PC-3 (cell line): ENCODE data around the gene CUL2. TPM values are rescaled to one million over a fixed set of nuclear protein-coding genes. Genes with fewer than 3 reads are reported as not detected.

Experiments used
- ATAC-seq: fragments of 200-7000 bp; cut with Tn5 transposase; 2 replicates; pipeline ENCODE4 v1.9.1; 2020; ENCODE audit warnings: mild to moderate bottlenecking, moderate library complexity
- BruUV-seq: library from RNA; stranded (reverse); fragments of 400-500 nt; replicated peaks from 2 replicates; lab custom pipeline; 2021; lab: Mats Ljungman, UMichigan
- CTCF ChIA-PET: fragments of 300-600 bp; sonication (Branson Sonifier 250); formaldehyde crosslinking; loops from one replicate; lab custom pipeline; 2022; ENCODE audit warnings: antibody characterized with exemption; lab: Charles Lee
- POLR2A ChIA-PET: fragments of 300-600 bp; sonication (Branson Sonifier 250); formaldehyde crosslinking; loops from one replicate; lab custom pipeline; 2022; ENCODE audit warnings: antibody characterized with exemption; ENCODE audit not compliant: unreplicated experiment; lab: Charles Lee
- DNase-seq: peaks from one replicate; pipeline ENCODE4 v3.0.0-alpha.2; 2015
- H2AFZ ChIP-seq: fragments of 300-600 bp; sonication (generic); 2 replicates; pipeline ENCODE4 v1.6.0; 2016; ENCODE audit warnings: antibody characterized with exemption, low read length
- H3F3A ChIP-seq: fragments of 300-600 bp; sonication (generic); one replicate; pipeline ENCODE4 v1.6.0; 2017; ENCODE audit warnings: antibody characterized with exemption, low read length, control low read depth, mild to moderate bottlenecking; ENCODE audit not compliant: unreplicated experiment
- H3K27ac ChIP-seq: fragments of 300-600 bp; sonication (generic); 2 replicates; pipeline ENCODE4 v1.5.1; 2016; ENCODE audit warnings: mild to moderate bottlenecking, low read length
- H3K27me3 ChIP-seq: fragments of 300-600 bp; sonication (generic); 2 replicates; pipeline ENCODE4 v1.6.1; 2016; ENCODE audit warnings: low read length, mixed read lengths
- H3K36me3 ChIP-seq: fragments of 300-600 bp; sonication (generic); 2 replicates; pipeline ENCODE4 v1.6.1; 2016; ENCODE audit warnings: low read depth, mixed run types, low read length, mixed read lengths
- H3K4me1 ChIP-seq: fragments of 300-600 bp; sonication (generic); 2 replicates; pipeline ENCODE4 v1.5.1; 2016; ENCODE audit warnings: low read length; ENCODE audit not compliant: insufficient read depth
- H3K4me2 ChIP-seq: fragments of 300-600 bp; sonication (generic); 2 replicates; pipeline ENCODE4 v1.6.0; 2016; ENCODE audit warnings: low read length
- H3K4me3 ChIP-seq: fragments of 300-600 bp; sonication (generic); 2 replicates; pipeline ENCODE4 v1.5.1; 2016; ENCODE audit warnings: mild to moderate bottlenecking, low read length, mixed read lengths
- H3K79me2 ChIP-seq: fragments of 300-600 bp; sonication (generic); 2 replicates; pipeline ENCODE4 v1.6.1; 2017; ENCODE audit warnings: low read length, mixed read lengths
- H3K9ac ChIP-seq: fragments of 300-600 bp; sonication (generic); 2 replicates; pipeline ENCODE4 v1.6.0; 2016; ENCODE audit warnings: mild to moderate bottlenecking, low read length
- H3K9me2 ChIP-seq: fragments of 300-600 bp; sonication (generic); replicated peaks from 2 replicates; pipeline ENCODE4 v1.6.1; 2016; ENCODE audit warnings: mixed run types, low read length, mixed read lengths
- H3K9me3 ChIP-seq: fragments of 300-600 bp; sonication (generic); 2 replicates; pipeline ENCODE4 v1.6.1; 2016; ENCODE audit warnings: low read length, mixed read lengths
- H4K20me1 ChIP-seq: fragments of 300-600 bp; sonication (generic); 2 replicates; pipeline ENCODE4 v1.6.1; 2016; ENCODE audit warnings: low read length, mixed read lengths
- EZH2 ChIP-seq: fragments of 300-600 bp; sonication (generic); IDR thresholded peaks from one replicate; pipeline ENCODE4 v1.6.1; 2017; ENCODE audit warnings: antibody characterized with exemption, mild to moderate bottlenecking, low read length; ENCODE audit not compliant: unreplicated experiment
- EZH2phosphoT487 ChIP-seq: fragments of 300-600 bp; sonication (generic); IDR thresholded peaks from 2 replicates; pipeline ENCODE4 v1.6.1; 2018; ENCODE audit warnings: mild to moderate bottlenecking, antibody characterized with exemption, low read length, borderline replicate concordance
- intact Hi-C: fragments of 100-400 bp; cut with micrococcal nuclease; formaldehyde crosslinking; loops from 2 replicates; pipeline ENCODE4 v1.9.0; 2023
- total RNA-seq: library from RNA; depleted of rRNA; stranded (reverse); fragments of >200 nt; gene quantifications from 2 replicates; pipeline ENCODE4 v1.2.3, GENCODE V29; 2014
- TF ChIP-seq, protein P1 (sequence below): fragments of 300-600 bp; sonication (generic); conservative IDR thresholded peaks from 2 replicates; pipeline ENCODE4 v1.5.1; 2017; ENCODE audit warnings: antibody characterized with exemption, low read depth, mild to moderate bottlenecking, low read length

Gene CUL2
- total RNA-seq, 1 experiment from 2014 or later = 129 TPM

DNA sequence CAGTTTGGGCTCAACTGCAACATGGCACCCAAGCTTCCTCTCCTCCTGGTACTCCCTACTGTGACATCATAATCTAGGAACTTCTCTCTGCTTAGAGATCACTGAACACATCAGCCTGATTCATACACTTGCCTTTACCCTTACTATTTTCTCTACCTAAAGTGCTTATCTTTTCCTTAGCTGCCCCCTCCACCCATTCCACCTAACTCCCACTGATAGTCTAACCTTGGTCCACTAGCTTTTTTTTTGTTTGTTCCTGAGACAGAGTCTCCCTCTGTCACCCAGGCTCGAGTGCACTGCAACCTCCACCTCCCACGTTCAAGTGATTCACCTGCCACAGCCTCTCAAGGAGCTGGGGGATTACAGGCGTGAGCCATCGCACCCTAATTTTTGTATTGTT, 15.9 kb downstream of the CUL2 start:
- TF ChIP-seq EZH2 (no peak), EZH2phosphoT487 (no peak)
- TF ChIP-seq, protein P1, sequence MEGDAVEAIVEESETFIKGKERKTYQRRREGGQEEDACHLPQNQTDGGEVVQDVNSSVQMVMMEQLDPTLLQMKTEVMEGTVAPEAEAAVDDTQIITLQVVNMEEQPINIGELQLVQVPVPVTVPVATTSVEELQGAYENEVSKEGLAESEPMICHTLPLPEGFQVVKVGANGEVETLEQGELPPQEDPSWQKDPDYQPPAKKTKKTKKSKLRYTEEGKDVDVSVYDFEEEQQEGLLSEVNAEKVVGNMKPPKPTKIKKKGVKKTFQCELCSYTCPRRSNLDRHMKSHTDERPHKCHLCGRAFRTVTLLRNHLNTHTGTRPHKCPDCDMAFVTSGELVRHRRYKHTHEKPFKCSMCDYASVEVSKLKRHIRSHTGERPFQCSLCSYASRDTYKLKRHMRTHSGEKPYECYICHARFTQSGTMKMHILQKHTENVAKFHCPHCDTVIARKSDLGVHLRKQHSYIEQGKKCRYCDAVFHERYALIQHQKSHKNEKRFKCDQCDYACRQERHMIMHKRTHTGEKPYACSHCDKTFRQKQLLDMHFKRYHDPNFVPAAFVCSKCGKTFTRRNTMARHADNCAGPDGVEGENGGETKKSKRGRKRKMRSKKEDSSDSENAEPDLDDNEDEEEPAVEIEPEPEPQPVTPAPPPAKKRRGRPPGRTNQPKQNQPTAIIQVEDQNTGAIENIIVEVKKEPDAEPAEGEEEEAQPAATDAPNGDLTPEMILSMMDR = no peak
- Histone ChIP-seq H2AFZ (no peak overlapping the region), H3K4me3 (no peak overlapping the region), H3K4me2 (no peak overlapping the region), H3K9me3 (no peaks in the 10 kb centered on the region), H3K4me1 (no peaks in the 10 kb centered on the region), H4K20me1 (peaks cover 18% of the 10 kb centered on the region), H3K79me2 (peaks cover 81% of the 10 kb centered on the region), H3K27ac (no peak overlapping the region), H3K9me2 (no peaks in the 10 kb centered on the region), H3K9ac (no peak overlapping the region), H3F3A (no peaks in the 10 kb centered on the region), H3K36me3 (peaks cover 11% of the 10 kb centered on the region), H3K27me3 (no peaks in the 10 kb centered on the region)
- ChIA-PET POLR2A (no interaction called here), CTCF (no interaction called here)
- no peak for DNase-seq
- no TSS peak for BruUV-seq
- ATAC-seq = peak; percentile 38; the same call in 1 of the 2 replicates
- intact Hi-C loops = no loop called here

DNA sequence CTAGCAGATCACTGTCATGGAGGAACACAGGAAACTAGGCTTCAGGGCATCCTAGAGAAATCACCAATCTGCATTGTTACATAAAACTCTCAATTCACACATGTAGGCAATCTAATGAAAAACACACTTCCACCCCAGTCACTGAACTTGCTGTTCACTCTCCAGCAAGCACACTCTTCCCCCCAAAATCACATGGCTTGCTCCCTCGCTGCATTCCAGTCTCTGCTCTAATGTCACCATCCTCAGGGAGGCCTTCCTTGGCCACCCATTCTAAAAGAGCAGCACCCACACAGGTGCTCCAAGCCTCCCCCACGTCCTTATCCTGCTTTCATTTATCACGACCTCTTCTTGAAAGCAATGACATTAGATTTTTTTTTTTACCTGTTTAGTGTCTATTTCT, 19.6 kb downstream of the CUL2 start:
- TF ChIP-seq, protein P1 = no peak
- TF ChIP-seq EZH2 = no peak
- TF ChIP-seq EZH2phosphoT487 = no peak
- Histone ChIP-seq H3K9me3 (no peaks in the 10 kb centered on the region), H3K9ac (no peak overlapping the region), H3K4me1 (peaks cover 3% of the 10 kb centered on the region; the same call in 1 of the 2 replicates), H3F3A (no peaks in the 10 kb centered on the region), H3K79me2 (peaks cover 54% of the 10 kb centered on the region), H3K27ac (no peak overlapping the region), H4K20me1 (peaks cover 11% of the 10 kb centered on the region; the same call in 1 of the 2 replicates), H2AFZ (no peak overlapping the region), H3K36me3 (peaks cover 24% of the 10 kb centered on the region; the same call in 1 of the 2 replicates), H3K4me2 (no peak overlapping the region), H3K27me3 (no peaks in the 10 kb centered on the region), H3K4me3 (no peak overlapping the region), H3K9me2 (no peaks in the 10 kb centered on the region)
- ChIA-PET CTCF (no interaction called here), POLR2A (interaction anchor here (0.6 kb wide), 1 partner anchor 223 kb away, joined by 9 read pairs; no protein-coding TSS in a partner anchor)
- BruUV-seq = no TSS peak
- ATAC-seq = no peak
- DNase-seq = no peak
- intact Hi-C loops = no loop called here

DNA sequence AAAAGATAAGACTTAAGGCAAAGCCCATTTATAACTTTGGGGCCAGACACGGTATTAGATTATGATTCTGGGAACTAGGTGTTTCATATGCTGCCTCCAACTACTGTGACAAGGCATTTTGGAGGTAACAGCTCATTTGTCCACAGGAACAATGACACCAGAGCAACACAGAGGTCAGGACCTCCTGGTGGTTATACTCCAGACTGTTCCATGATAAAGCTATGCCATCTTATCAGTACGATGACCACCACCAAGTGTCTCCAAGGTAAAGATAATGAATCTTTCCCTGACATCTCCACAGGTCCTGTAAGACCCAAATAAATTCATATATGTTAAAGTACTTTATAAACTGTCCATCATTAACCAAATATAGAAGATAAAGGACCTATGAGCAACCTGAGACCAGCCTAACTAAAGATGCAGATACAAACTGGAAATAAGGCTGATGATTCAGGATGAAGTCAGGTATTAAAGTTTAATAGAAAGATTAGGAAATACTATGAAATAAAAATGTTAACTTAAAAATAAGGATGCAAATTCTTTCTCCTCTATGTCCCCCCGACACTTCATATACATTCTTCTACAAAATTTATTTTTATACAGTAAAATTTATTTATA, 26.2 kb downstream of the CUL2 start:
- Histone ChIP-seq H3K9ac (no peak overlapping the region), H3K4me1 (peaks cover 33% of the 10 kb centered on the region), H3F3A (peaks cover 14% of the 10 kb centered on the region), H3K4me2 (peak overlapping the region; percentile 21), H2AFZ (no peak overlapping the region), H3K9me3 (no peaks in the 10 kb centered on the region), H3K27ac (peak overlapping the region; percentile 20), H3K27me3 (no peaks in the 10 kb centered on the region), H3K79me2 (peaks cover 50% of the 10 kb centered on the region), H3K36me3 (peaks cover 58% of the 10 kb centered on the region), H4K20me1 (peaks cover 6% of the 10 kb centered on the region; the same call in 1 of the 2 replicates), H3K9me2 (no peaks in the 10 kb centered on the region), H3K4me3 (no peak overlapping the region)
- intact Hi-C loops = loop anchor here (2.0 kb wide), 1 partner anchor 17 kb away; no protein-coding TSS in a partner anchor
- TF ChIP-seq EZH2 = no peak
- TF ChIP-seq EZH2phosphoT487 = no peak
- TF ChIP-seq, protein P1 = no peak
- CTCF ChIA-PET = interaction anchor here (0.6 kb wide), 1 partner anchor 16 kb away, joined by 3 read pairs; no protein-coding TSS in a partner anchor
- ATAC-seq = peak; percentile 87
- peak; percentile 91 for DNase-seq
- BruUV-seq = no TSS peak
- POLR2A ChIA-PET = interaction anchor here (1.4 kb wide), 1 partner anchor 63 kb away, joined by 4 read pairs; the partner anchor contains the start of gene CREM
